CD14-positive monocyte (primary cell): ENCODE results near the gene SPAG16. TPM values are rescaled to one million over a fixed set of nuclear protein-coding genes. Genes with fewer than 3 reads are reported as not detected.

Source experiments
- DNase-seq, 3 donors: peaks; one replicate each; pipeline ENCODE4 v3.0.0-alpha.2; 2011 to 2022
- H2AFZ ChIP-seq: 2 replicates; pipeline ENCODE4 v1.6.0; 2012; ENCODE audit warnings: mild to moderate bottlenecking, low read depth, low read length, inconsistent platforms; ENCODE audit not compliant: insufficient read depth, poor library complexity, severe bottlenecking
- H3K27ac ChIP-seq, 2 donors: 1 replicate in 1 of 2; 2 replicates in 1 of 2; pipeline ENCODE4 v1.5.1; 2012 to 2013; ENCODE audit warnings: low read length in 2 of 2, control low read depth in 1 of 2, inconsistent platforms in 1 of 2, low read depth in 1 of 2, mild to moderate bottlenecking in 1 of 2
- H3K27me3 ChIP-seq, 2 donors: one replicate each; pipeline versions ENCODE4 v1.6.0 to v1.6.1; 2011 to 2013; ENCODE audit warnings: low read length in 2 of 2; ENCODE audit not compliant: control insufficient read depth in 2 of 2, insufficient read depth in 2 of 2
- H3K36me3 ChIP-seq, 2 donors: replicated peaks in 1 of 2; 1 replicate in 1 of 2; 2 replicates in 1 of 2; pipeline versions ENCODE4 v1.5.1 to v1.6.1; 2012 to 2013; ENCODE audit warnings: low read length in 2 of 2, control low read depth in 1 of 2, inconsistent platforms in 1 of 2, mild to moderate bottlenecking in 1 of 2; ENCODE audit not compliant: insufficient read depth in 2 of 2, control insufficient read depth in 1 of 2
- H3K4me1 ChIP-seq, 2 donors: 1 replicate in 1 of 2; 2 replicates in 1 of 2; pipeline versions ENCODE4 v1.5.1 to v1.6.1; 2012 to 2013; ENCODE audit warnings: low read length in 2 of 2, control low read depth in 1 of 2, inconsistent platforms in 1 of 2, mild to moderate bottlenecking in 1 of 2, moderate library complexity in 1 of 2; ENCODE audit not compliant: insufficient read depth in 2 of 2, control insufficient read depth in 1 of 2
- H3K4me2 ChIP-seq: replicated peaks from 2 replicates; pipeline ENCODE3; 2012; ENCODE audit warnings: low read length, moderate library complexity, mild to moderate bottlenecking; ENCODE audit not compliant: poor library complexity, severe bottlenecking; ENCODE audit errors: extremely low read depth
- H3K4me3 ChIP-seq, 3 experiments: fragments of 200-600 bp in 1 of 3; sonication (generic) in 1 of 3; replicated peaks in 1 of 3; 1 replicate in 2 of 3; 2 replicates in 1 of 3; pipeline ENCODE4 v1.5.1; 2011 to 2013; ENCODE audit warnings: low read length in 3 of 3, mild to moderate bottlenecking in 3 of 3, control low read depth in 2 of 3, low read depth in 2 of 3, inconsistent platforms in 1 of 3, moderate library complexity in 1 of 3
- H3K79me2 ChIP-seq: 2 replicates; pipeline ENCODE4 v1.6.0; 2012; ENCODE audit warnings: mild to moderate bottlenecking, control low read depth, inconsistent platforms, low read length, moderate library complexity; ENCODE audit not compliant: insufficient read depth
- H3K9ac ChIP-seq: 2 replicates; pipeline ENCODE4 v1.6.0; 2017; ENCODE audit warnings: low read length, mild to moderate bottlenecking; ENCODE audit not compliant: insufficient read depth, poor library complexity, severe bottlenecking
- H3K9me3 ChIP-seq, 2 donors: replicated peaks in 1 of 2; 1 replicate in 1 of 2; 2 replicates in 1 of 2; pipeline versions ENCODE4 v1.5.1 to v1.6.1; 2012 to 2013; ENCODE audit warnings: low read length in 2 of 2, control low read depth in 1 of 2; ENCODE audit not compliant: control insufficient read depth in 1 of 2, insufficient read depth in 1 of 2
- H4K20me1 ChIP-seq: 2 replicates; pipeline ENCODE4 v1.6.0; 2012; ENCODE audit warnings: mild to moderate bottlenecking, low read length, control low read depth, moderate library complexity; ENCODE audit not compliant: insufficient read depth
- H3K27ac Mint-ChIP-seq, 7 donors: one replicate each; pipeline ENCODE4 v1.8.0; 2020; ENCODE audit warnings: mild to moderate bottlenecking in 7 of 7, mixed read lengths in 7 of 7, moderate library complexity in 6 of 7, inconsistent platforms in 2 of 7
- H3K27me3 Mint-ChIP-seq, 3 donors: one replicate each; pipeline ENCODE4 v1.8.0; 2021 to 2022; ENCODE audit warnings: low read depth in 3 of 3, mild to moderate bottlenecking in 3 of 3, mixed read lengths in 3 of 3, moderate library complexity in 3 of 3, inconsistent platforms in 1 of 3
- H3K36me3 Mint-ChIP-seq, 2 donors: one replicate each; pipeline ENCODE4 v1.8.0; 2020; ENCODE audit warnings: mixed read lengths in 2 of 2, inconsistent platforms in 1 of 2, mild to moderate bottlenecking in 1 of 2
- H3K4me1 Mint-ChIP-seq: one replicate; pipeline ENCODE4 v1.8.0; 2020; ENCODE audit warnings: mild to moderate bottlenecking, mixed read lengths
- H3K4me3 Mint-ChIP-seq, 2 donors: one replicate each; pipeline ENCODE4 v1.8.0; 2020; ENCODE audit warnings: mild to moderate bottlenecking in 2 of 2, mixed read lengths in 2 of 2, moderate library complexity in 1 of 2
- H3K9me3 Mint-ChIP-seq, 7 donors: one replicate each; pipeline ENCODE4 v1.8.0; 2020 to 2022; ENCODE audit warnings: mixed read lengths in 7 of 7, mild to moderate bottlenecking in 6 of 7, moderate library complexity in 6 of 7, inconsistent platforms in 2 of 7
- CTCF ChIP-seq: fragments of 200-600 bp; IDR thresholded peaks from one replicate; pipeline ENCODE4 v1.8.0; 2022; ENCODE audit warnings: antibody characterized with exemption, mild to moderate bottlenecking
- WGBS: methylation state at CpG from one replicate; pipeline ENCODE4 v1.1.5; 2013; ENCODE audit warnings: missing lambda C conversion rate; ENCODE audit not compliant: insufficient coverage; 5-methylcytosine and 5-hydroxymethylcytosine counted together
- intact Hi-C, 2 donors: fragments of 100-400 bp; cut with micrococcal nuclease; formaldehyde crosslinking; loops; one replicate each; pipeline versions ENCODE4 v1.15.0 to v1.15.1; 2023
- polyA plus RNA-seq, 3 donors: library from polyadenylated mRNA; depleted of rRNA in 1 of 3; unstranded in 2 of 3; stranded (reverse) in 1 of 3; fragments of 300-500 nt in 2 of 3; fragments of >200 nt in 1 of 3; fragmentation: Illumina TruSeq in 2 of 3; gene quantifications; 1 replicate in 2 of 3; 2 replicates in 1 of 3; pipeline ENCODE4 v1.2.3, GENCODE V29; 2012 to 2021

Gene SPAG16
- polyA plus RNA-seq, 3 donors: 0.12 to 0.30 TPM; not detected in 1

GRCh38 chr2:213722565-213722964, 438.3 kb downstream of the SPAG16 start:
- Histone ChIP-seq H3K27me3 (no peaks in the 10 kb centered on the region), H3K79me2 (no peaks in the 10 kb centered on the region), H4K20me1 (no peaks in the 10 kb centered on the region), H2AFZ (no peak overlapping the region), H3K36me3 (no peaks in the 10 kb centered on the region), H3K4me2 (no peak overlapping the region), H3K4me3 (no peak overlapping the region), H3K4me1 (no peaks in the 10 kb centered on the region), H3K27ac (no peak overlapping the region), H3K9ac (no peak overlapping the region), H3K9me3 (peaks cover 0 to 11% of the 10 kb centered on the region in 2 donors)
- Mint-ChIP-seq H3K36me3 (no peaks in the 10 kb centered on the region), H3K9me3 (peaks cover 2 to 16% (median 9%) of the 10 kb centered on the region in 7 donors), H3K27me3 (peaks cover 0 to 2% (median 0%) of the 10 kb centered on the region in 3 donors), H3K27ac (no peak overlapping the region), H3K4me3 (no peak overlapping the region), H3K4me1 (no peaks in the 10 kb centered on the region)
- DNase-seq: no peak
- 92% methylated on average over 1 of the region's 1 CpG for WGBS
- intact Hi-C loops: no loop called here
- TF ChIP-seq CTCF: no peak

GRCh38 chr2:213723041-213723560, 438.8 kb downstream of the SPAG16 start:
- no peak overlapping the region for H3K27ac ChIP-seq
- no peaks in the 10 kb centered on the region for H3K27me3 ChIP-seq
- no peaks in the 10 kb centered on the region for H3K4me1 ChIP-seq
- H3K36me3 ChIP-seq: no peaks in the 10 kb centered on the region
- Mint-ChIP-seq H3K27me3 (peaks cover 0 to 2% (median 0%) of the 10 kb centered on the region in 3 donors), H3K36me3 (no peaks in the 10 kb centered on the region), H3K4me1 (no peaks in the 10 kb centered on the region), H3K27ac (no peak overlapping the region), H3K4me3 (no peak overlapping the region), H3K9me3 (peaks cover 2 to 16% (median 8%) of the 10 kb centered on the region in 7 donors)
- no peak for TF ChIP-seq CTCF
- H3K4me3 ChIP-seq: no peak overlapping the region
- H4K20me1 ChIP-seq: no peaks in the 10 kb centered on the region
- intact Hi-C loops: no loop called here
- no peak overlapping the region for H2AFZ ChIP-seq
- H3K4me2 ChIP-seq: no peak overlapping the region
- H3K9me3 ChIP-seq: peaks cover 0 to 10% of the 10 kb centered on the region in 2 donors
- DNase-seq: no peak
- H3K79me2 ChIP-seq: no peaks in the 10 kb centered on the region
- H3K9ac ChIP-seq: no peak overlapping the region
- no CpG with 5 or more reads among the region's 2 CpGs for WGBS
